HepG2 (cell line): ENCODE measurements around the gene USP7. TPM values are rescaled to one million over a fixed set of nuclear protein-coding genes. Genes with fewer than 3 reads are reported as not detected.

Experiments
- ADNP ChIP-seq: sonication (generic); formaldehyde crosslinking; IDR thresholded peaks from 2 replicates; pipeline ENCODE4 v1.4.0; 2020; ENCODE audit warnings: missing genetic modification reagents
- DMAP1 ChIP-seq: IDR thresholded peaks from 2 replicates; pipeline ENCODE4 v1.6.1; 2016
- ELF1 ChIP-seq: sonication (generic); formaldehyde crosslinking; IDR thresholded peaks from 2 replicates; pipeline ENCODE4 v1.4.0; 2020; ENCODE audit warnings: missing genetic modification reagents
- ETV5 ChIP-seq: IDR thresholded peaks from 2 replicates; pipeline ENCODE4 v1.6.1; 2018; ENCODE audit warnings: missing biosample characterization, missing genetic modification reagents, inconsistent platforms, borderline replicate concordance
- FOXC1 ChIP-seq: sonication (generic); formaldehyde crosslinking; IDR thresholded peaks from 2 replicates; pipeline ENCODE4 v1.8.0; 2022; ENCODE audit warnings: mild to moderate bottlenecking, missing genetic modification reagents, borderline replicate concordance
- HNRNPH1 ChIP-seq: fragments of 200-400 bp; formaldehyde crosslinking; optimal IDR thresholded peaks from 2 replicates; pipeline ENCODE3; 2017; ENCODE audit warnings: mild to moderate bottlenecking, low read depth, low read length
- IRF2 ChIP-seq: IDR thresholded peaks from 2 replicates; pipeline ENCODE4 v1.6.1; 2018; ENCODE audit warnings: missing genetic modification reagents, missing compliant biosample characterization
- KAT7 ChIP-seq: IDR thresholded peaks from 2 replicates; pipeline ENCODE4 v1.6.1; 2018; ENCODE audit warnings: borderline replicate concordance, missing compliant biosample characterization
- PHF20 ChIP-seq: sonication (generic); formaldehyde crosslinking; IDR thresholded peaks from 2 replicates; pipeline ENCODE4 v1.5.0; 2020; ENCODE audit warnings: mild to moderate bottlenecking, missing genetic modification reagents
- RBAK ChIP-seq: sonication (generic); formaldehyde crosslinking; IDR thresholded peaks from 2 replicates; pipeline ENCODE4 v1.5.1; 2020; ENCODE audit warnings: mild to moderate bottlenecking, missing genetic modification reagents
- SALL1 ChIP-seq: sonication (generic); formaldehyde crosslinking; IDR thresholded peaks from 2 replicates; pipeline ENCODE4 v1.8.0; 2022; ENCODE audit warnings: mild to moderate bottlenecking, missing genetic modification reagents
- SPEN ChIP-seq: sonication (generic); formaldehyde crosslinking; IDR thresholded peaks from 2 replicates; pipeline ENCODE4 v1.5.1; 2020; ENCODE audit warnings: low read depth, mild to moderate bottlenecking, missing genetic modification reagents
- ZMAT5 ChIP-seq: sonication (generic); formaldehyde crosslinking; IDR thresholded peaks from 2 replicates; pipeline ENCODE4 v1.5.0; 2020; ENCODE audit warnings: mild to moderate bottlenecking, low read depth, missing genetic modification reagents, borderline replicate concordance
- ZNF30 ChIP-seq: sonication (generic); formaldehyde crosslinking; IDR thresholded peaks from 2 replicates; pipeline ENCODE4 v1.5.0; 2020; ENCODE audit warnings: mild to moderate bottlenecking, missing genetic modification reagents
- ZNF558 ChIP-seq: sonication (generic); formaldehyde crosslinking; IDR thresholded peaks from 2 replicates; pipeline ENCODE4 v1.9.0; 2022; ENCODE audit warnings: mild to moderate bottlenecking, missing genetic modification reagents, borderline replicate concordance
- ZNF629 ChIP-seq: sonication (generic); formaldehyde crosslinking; conservative IDR thresholded peaks from 2 replicates; pipeline ENCODE4 v1.5.0; 2020; ENCODE audit warnings: missing genetic modification reagents
- ZNF652 ChIP-seq: IDR thresholded peaks from 2 replicates; pipeline ENCODE4 v1.6.1; 2016; ENCODE audit warnings: low read depth, borderline replicate concordance
- ZSCAN30 ChIP-seq: sonication (generic); formaldehyde crosslinking; IDR thresholded peaks from 2 replicates; pipeline ENCODE4 v1.5.0; 2020; ENCODE audit warnings: mild to moderate bottlenecking, missing genetic modification reagents
- ZSCAN31 ChIP-seq: sonication (generic); formaldehyde crosslinking; IDR thresholded peaks from 2 replicates; pipeline ENCODE4 v1.5.0; 2020; ENCODE audit warnings: low read depth, mild to moderate bottlenecking, missing genetic modification reagents
- polyA plus RNA-seq, 8 experiments: library from polyadenylated mRNA; depleted of rRNA in 3 of 8; stranded (reverse) in 7 of 8; unstranded in 1 of 8; fragments of >200 nt; fragmentation: Illumina TruSeq in 4 of 8; extraction: Trizol in 4 of 8; gene quantifications; 2 replicates each; pipeline versions ENCODE4 v1.2.1 to v1.2.3, GENCODE V29; 2011 to 2016; ENCODE audit warnings: low read depth in 4 of 8, missing spikeins in 1 of 8, mixed read lengths in 1 of 8; ENCODE audit not compliant: insufficient read depth in 1 of 8
- total RNA-seq, 5 experiments: library from RNA; depleted of rRNA; stranded (reverse); fragments of >200 nt; fragmentation: Illumina TruSeq; extraction: Trizol; gene quantifications; 2 replicates each; pipeline ENCODE4 v1.2.3, GENCODE V29; 2016; ENCODE audit warnings: low read depth in 1 of 5
- TF ChIP-seq, protein P1 (sequence below): sonication (generic); formaldehyde crosslinking; IDR thresholded peaks from 2 replicates; pipeline ENCODE4 v1.5.0; 2020; ENCODE audit warnings: mild to moderate bottlenecking, missing genetic modification reagents
- TF ChIP-seq, protein P2 (sequence below): sonication (generic); formaldehyde crosslinking; IDR thresholded peaks from 2 replicates; pipeline ENCODE4 v1.5.0; 2020; ENCODE audit warnings: mild to moderate bottlenecking, missing genetic modification reagents
- TF ChIP-seq, protein P3 (sequence below): IDR thresholded peaks from 2 replicates; pipeline ENCODE4 v1.4.0; 2020; ENCODE audit warnings: mild to moderate bottlenecking, missing genetic modification reagents

USP7 gene
- total and polyA plus RNA-seq, 2 of the 13 experiments (the other 11 are each of a cell fraction or from before 2014, with no cell fraction given): 52.5 to 173 TPM

GRCh38 chr16:8867932-8868415, 95.7 kb downstream of the USP7 start (continued):
- peak; percentile 86 for TF ChIP-seq ZNF629
- TF ChIP-seq, protein P1, sequence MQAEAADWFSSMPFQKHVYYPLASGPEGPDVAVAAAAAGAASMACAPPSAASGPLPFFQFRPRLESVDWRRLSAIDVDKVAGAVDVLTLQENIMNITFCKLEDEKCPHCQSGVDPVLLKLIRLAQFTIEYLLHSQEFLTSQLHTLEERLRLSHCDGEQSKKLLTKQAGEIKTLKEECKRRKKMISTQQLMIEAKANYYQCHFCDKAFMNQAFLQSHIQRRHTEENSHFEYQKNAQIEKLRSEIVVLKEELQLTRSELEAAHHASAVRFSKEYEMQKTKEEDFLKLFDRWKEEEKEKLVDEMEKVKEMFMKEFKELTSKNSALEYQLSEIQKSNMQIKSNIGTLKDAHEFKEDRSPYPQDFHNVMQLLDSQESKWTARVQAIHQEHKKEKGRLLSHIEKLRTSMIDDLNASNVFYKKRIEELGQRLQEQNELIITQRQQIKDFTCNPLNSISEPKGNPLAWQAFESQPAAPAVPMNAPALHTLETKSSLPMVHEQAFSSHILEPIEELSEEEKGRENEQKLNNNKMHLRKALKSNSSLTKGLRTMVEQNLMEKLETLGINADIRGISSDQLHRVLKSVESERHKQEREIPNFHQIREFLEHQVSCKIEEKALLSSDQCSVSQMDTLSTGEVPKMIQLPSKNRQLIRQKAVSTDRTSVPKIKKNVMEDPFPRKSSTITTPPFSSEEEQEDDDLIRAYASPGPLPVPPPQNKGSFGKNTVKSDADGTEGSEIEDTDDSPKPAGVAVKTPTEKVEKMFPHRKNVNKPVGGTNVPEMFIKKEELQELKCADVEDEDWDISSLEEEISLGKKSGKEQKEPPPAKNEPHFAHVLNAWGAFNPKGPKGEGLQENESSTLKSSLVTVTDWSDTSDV (CRISPR knock-in tag): no peak
- TF ChIP-seq FOXC1 (CRISPR knock-in tag): 0 out of 2 replicates have a peak, but pooled peaks have one; percentile 5
- TF ChIP-seq PHF20: no peak
- TF ChIP-seq ZNF558 (CRISPR knock-in tag): peak; percentile 23; the same call in 1 of the 2 replicates
- TF ChIP-seq ZSCAN30 (CRISPR knock-in tag): 0 out of 2 replicates have a peak, but pooled peaks have one; percentile 61
- TF ChIP-seq SPEN: no peak
- TF ChIP-seq, protein P2, sequence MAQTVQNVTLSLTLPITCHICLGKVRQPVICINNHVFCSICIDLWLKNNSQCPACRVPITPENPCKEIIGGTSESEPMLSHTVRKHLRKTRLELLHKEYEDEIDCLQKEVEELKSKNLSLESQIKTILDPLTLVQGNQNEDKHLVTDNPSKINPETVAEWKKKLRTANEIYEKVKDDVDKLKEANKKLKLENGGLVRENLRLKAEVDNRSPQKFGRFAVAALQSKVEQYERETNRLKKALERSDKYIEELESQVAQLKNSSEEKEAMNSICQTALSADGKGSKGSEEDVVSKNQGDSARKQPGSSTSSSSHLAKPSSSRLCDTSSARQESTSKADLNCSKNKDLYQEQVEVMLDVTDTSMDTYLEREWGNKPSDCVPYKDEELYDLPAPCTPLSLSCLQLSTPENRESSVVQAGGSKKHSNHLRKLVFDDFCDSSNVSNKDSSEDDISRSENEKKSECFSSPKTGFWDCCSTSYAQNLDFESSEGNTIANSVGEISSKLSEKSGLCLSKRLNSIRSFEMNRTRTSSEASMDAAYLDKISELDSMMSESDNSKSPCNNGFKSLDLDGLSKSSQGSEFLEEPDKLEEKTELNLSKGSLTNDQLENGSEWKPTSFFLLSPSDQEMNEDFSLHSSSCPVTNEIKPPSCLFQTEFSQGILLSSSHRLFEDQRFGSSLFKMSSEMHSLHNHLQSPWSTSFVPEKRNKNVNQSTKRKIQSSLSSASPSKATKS (CRISPR knock-in tag): 0 out of 2 replicates have a peak, but pooled peaks have one; percentile 42
- TF ChIP-seq KAT7 (CRISPR knock-in tag): peak; percentile 82; the same call in 1 of the 2 replicates
- peak; percentile 12 for TF ChIP-seq HNRNPH1
- 0 out of 2 replicates have a peak, but pooled peaks have one; percentile 8 for TF ChIP-seq ZNF652 (CRISPR knock-in tag)
- 0 out of 2 replicates have a peak, but pooled peaks have one; percentile 5 for TF ChIP-seq ZNF30
- peak; percentile 0; the same call in 1 of the 2 replicates for TF ChIP-seq SALL1 (CRISPR knock-in tag)
- 0 out of 2 replicates have a peak, but pooled peaks have one; percentile 4 for TF ChIP-seq ADNP (CRISPR knock-in tag)
- TF ChIP-seq ETV5 (CRISPR knock-in tag): peak; percentile 18; the same call in 1 of the 2 replicates
- 0 out of 2 replicates have a peak, but pooled peaks have one; percentile 13 for TF ChIP-seq DMAP1
- TF ChIP-seq ZSCAN31 (CRISPR knock-in tag): no peak
- TF ChIP-seq, protein P3, sequence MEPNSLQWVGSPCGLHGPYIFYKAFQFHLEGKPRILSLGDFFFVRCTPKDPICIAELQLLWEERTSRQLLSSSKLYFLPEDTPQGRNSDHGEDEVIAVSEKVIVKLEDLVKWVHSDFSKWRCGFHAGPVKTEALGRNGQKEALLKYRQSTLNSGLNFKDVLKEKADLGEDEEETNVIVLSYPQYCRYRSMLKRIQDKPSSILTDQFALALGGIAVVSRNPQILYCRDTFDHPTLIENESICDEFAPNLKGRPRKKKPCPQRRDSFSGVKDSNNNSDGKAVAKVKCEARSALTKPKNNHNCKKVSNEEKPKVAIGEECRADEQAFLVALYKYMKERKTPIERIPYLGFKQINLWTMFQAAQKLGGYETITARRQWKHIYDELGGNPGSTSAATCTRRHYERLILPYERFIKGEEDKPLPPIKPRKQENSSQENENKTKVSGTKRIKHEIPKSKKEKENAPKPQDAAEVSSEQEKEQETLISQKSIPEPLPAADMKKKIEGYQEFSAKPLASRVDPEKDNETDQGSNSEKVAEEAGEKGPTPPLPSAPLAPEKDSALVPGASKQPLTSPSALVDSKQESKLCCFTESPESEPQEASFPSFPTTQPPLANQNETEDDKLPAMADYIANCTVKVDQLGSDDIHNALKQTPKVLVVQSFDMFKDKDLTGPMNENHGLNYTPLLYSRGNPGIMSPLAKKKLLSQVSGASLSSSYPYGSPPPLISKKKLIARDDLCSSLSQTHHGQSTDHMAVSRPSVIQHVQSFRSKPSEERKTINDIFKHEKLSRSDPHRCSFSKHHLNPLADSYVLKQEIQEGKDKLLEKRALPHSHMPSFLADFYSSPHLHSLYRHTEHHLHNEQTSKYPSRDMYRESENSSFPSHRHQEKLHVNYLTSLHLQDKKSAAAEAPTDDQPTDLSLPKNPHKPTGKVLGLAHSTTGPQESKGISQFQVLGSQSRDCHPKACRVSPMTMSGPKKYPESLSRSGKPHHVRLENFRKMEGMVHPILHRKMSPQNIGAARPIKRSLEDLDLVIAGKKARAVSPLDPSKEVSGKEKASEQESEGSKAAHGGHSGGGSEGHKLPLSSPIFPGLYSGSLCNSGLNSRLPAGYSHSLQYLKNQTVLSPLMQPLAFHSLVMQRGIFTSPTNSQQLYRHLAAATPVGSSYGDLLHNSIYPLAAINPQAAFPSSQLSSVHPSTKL: no peak
- TF ChIP-seq RBAK (CRISPR knock-in tag): no peak
- peak; percentile 9; the same call in 1 of the 2 replicates for TF ChIP-seq ELF1 (CRISPR knock-in tag)
- 0 out of 2 replicates have a peak, but pooled peaks have one; percentile 6 for TF ChIP-seq IRF2
- 0 out of 2 replicates have a peak, but pooled peaks have one; percentile 12 for TF ChIP-seq ZMAT5 (CRISPR knock-in tag)
